NCI-H82 (cell line): Measurements from ENCODE around the gene CLEC7A.

ENCODE experiments used
- DNase-seq: peaks from one replicate; lab custom pipeline; 2025; lab: John Stamatoyannopoulos, UW

Gene CLEC7A

DNA sequence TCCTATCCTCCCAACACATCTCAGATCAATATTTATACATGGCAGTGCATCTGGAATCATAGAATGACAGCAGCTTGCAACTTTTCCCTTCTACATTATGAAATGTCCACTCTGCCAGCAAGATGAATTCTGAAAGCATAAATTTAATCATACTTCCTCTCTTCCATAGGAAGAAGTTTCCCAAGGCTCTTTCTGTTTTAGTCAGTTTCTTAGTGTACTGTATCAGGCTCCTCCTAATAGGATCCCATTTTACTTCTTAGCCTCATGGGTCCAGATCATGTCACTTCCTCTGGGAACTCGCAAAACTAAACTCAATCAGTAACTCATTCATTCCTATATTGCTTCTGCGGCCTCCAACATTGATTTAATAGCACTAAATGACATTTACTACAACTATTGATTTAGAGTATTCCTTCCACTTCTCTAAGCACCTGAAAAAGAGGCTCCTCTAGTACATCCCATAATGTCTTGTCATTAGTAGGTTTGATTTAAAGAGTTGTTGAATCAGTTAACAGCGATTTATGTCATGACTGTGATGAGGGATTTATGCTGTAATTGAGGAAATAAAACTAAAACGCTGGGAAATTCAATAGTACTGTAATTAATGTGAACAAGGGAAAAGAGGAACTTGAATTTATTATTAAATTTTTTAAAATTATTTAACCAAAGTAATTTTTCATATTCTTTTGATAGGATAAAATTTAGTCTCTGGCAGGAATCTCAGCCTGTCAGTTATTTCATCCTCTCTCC lies 35.2 kb downstream of the CLEC7A start:
- no peak for DNase-seq

GRCh38 chr12:10088955-10089900 lies 40.8 kb downstream of the CLEC7A start:
- no peak for DNase-seq

DNA sequence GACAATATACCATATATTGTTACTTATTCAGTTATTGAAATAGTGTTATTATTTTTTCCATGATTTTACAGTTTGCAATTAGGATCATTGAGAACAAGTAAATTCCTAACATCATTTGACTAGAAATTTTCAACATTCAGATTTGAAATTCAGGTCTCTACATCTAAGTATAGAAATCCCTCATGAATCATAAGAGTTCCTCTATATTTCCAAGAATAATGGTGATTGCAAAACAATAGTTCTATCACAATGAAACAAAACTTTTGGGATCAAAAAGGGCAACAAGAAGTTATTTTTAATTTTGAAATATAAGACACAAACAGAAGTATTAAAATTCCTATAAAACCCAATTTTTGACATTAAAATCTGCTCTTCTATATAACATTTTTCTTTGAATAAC lies 42.0 kb downstream of the CLEC7A start:
- no peak for DNase-seq

DNA sequence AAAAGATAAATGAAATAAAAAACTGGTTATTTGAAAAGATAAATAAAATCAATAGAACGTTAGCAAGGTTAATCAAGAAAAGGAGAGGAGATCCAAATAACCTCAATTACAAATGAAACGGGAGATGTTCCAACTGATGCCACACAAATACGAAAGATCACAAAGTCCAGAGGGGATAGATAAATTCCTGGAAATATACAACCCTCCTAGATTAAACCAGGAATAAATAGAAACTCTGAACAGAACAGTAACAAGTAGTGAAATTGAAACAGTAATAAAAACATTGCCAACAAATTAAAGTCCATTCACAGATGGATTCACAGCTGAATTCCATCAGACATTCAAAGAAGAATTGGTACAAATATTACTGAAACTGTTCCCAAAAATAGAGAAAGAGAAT lies 43.6 kb downstream of the CLEC7A start:
- DNase-seq = no peak

- DNase-seq = no peak
Measured at GRCh38 chr12:10084733-10085132, 45.3 kb downstream of the CLEC7A start.

GRCh38 chr12:10082117-10082874 lies 47.7 kb downstream of the CLEC7A start:
- peak; percentile 17 for DNase-seq

GRCh38 chr12:10075451-10075850 lies 54.5 kb downstream of the CLEC7A start:
- DNase-seq = no peak

DNA sequence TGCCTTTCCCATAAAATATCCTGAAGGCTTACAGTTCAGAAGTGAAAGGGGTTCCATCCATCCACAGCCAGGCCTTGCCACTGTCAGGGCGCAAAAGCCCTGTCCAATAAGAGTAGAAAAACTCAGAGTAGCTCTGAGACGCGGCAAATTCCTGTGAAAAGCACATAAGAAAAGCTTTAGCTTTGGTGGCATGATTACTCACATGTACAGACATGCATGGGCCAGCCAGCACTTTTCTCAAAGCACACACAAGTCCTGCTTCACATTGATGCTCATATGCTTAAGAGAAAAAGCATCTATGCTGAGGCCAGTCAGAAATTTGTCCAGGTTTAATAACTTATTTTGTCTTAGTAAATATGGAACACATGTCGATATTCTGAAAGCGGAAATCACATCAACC lies 56.7 kb downstream of the CLEC7A start:
- no peak for DNase-seq

- DNase-seq = no peak
Measured at GRCh38 chr12:10072131-10072530, 57.9 kb downstream of the CLEC7A start.

GRCh38 chr12:10070380-10070779 lies 59.6 kb downstream of the CLEC7A start:
- DNase-seq = no peak

GRCh38 chr12:10069976-10070375 lies 60.0 kb downstream of the CLEC7A start:
- no peak for DNase-seq

GRCh38 chr12:10069099-10069498 lies 60.9 kb downstream of the CLEC7A start:
- DNase-seq = no peak

DNA sequence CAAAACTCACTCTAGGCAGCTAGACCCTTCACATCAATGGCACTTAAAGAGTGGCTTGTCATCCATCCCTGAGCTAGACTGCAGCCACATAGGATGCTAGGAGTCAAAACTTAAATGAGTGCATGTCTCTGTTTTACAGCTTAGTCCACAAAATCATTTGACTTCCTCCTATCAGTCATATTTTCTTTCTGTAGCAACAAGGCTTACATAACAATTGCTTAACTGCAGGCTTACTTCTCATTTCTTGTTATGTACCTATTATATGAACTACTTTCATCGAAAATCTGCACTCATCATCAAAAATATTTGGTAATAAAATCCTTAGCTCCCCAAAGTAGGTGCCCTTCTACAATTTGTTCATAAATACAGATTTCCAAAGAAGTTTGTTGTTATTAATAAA lies 61.4 kb downstream of the CLEC7A start:
- no peak for DNase-seq

- DNase-seq = no peak
Measured at GRCh38 chr12:10067942-10068341, 62.1 kb downstream of the CLEC7A start.

GRCh38 chr12:10067264-10067663 lies 62.7 kb downstream of the CLEC7A start:
- DNase-seq = no peak
